H9 (cell line): ENCODE results near the gene CLMN. TPM values are rescaled to one million over a fixed set of nuclear protein-coding genes. Genes with fewer than 3 reads are reported as not detected.

Source experiments
- DNase-seq: peaks from one replicate; pipeline ENCODE4 v3.0.0-alpha.2; 2017
- H2AFZ ChIP-seq: one replicate; pipeline ENCODE4 v1.6.1; 2013; ENCODE audit warnings: mild to moderate bottlenecking, low read length, control low read depth, moderate library complexity
- H2AK5ac ChIP-seq: 2 replicates; pipeline ENCODE4 v1.6.1; 2013; ENCODE audit warnings: low read length, control low read depth, mixed read lengths; ENCODE audit not compliant: insufficient read length
- H2BK120ac ChIP-seq: one replicate; pipeline ENCODE4 v1.6.1; 2013; ENCODE audit warnings: low read depth, mild to moderate bottlenecking, low read length, control low read depth, inconsistent platforms; ENCODE audit not compliant: poor library complexity, severe bottlenecking
- H2BK12ac ChIP-seq: 2 replicates; pipeline ENCODE4 v1.6.1; 2013; ENCODE audit warnings: low read length, control low read depth, mixed read lengths, low read depth; ENCODE audit not compliant: insufficient read length
- H2BK15ac ChIP-seq: 2 replicates; pipeline ENCODE4 v1.6.1; 2013; ENCODE audit warnings: low read depth, low read length, control low read depth
- H2BK20ac ChIP-seq: one replicate; pipeline ENCODE4 v1.6.1; 2013; ENCODE audit warnings: low read depth, mild to moderate bottlenecking, low read length, control low read depth, inconsistent platforms; ENCODE audit not compliant: poor library complexity, severe bottlenecking
- H2BK5ac ChIP-seq: 2 replicates; pipeline ENCODE4 v1.6.1; 2013; ENCODE audit warnings: low read length, control low read depth, mixed read lengths; ENCODE audit not compliant: insufficient read length
- H3K14ac ChIP-seq: 2 replicates; pipeline ENCODE4 v1.6.1; 2013; ENCODE audit warnings: low read length, control low read depth; ENCODE audit not compliant: insufficient read depth
- H3K18ac ChIP-seq: 2 replicates; pipeline ENCODE4 v1.6.1; 2013; ENCODE audit warnings: low read depth, mild to moderate bottlenecking, mixed read lengths, low read length, control low read depth; ENCODE audit not compliant: insufficient read length
- H3K23ac ChIP-seq: 2 replicates; pipeline ENCODE4 v1.6.1; 2013; ENCODE audit warnings: low read length, control low read depth, mixed read lengths, low read depth; ENCODE audit not compliant: insufficient read length
- H3K23me2 ChIP-seq: 2 replicates; pipeline ENCODE4 v1.6.1; 2013; ENCODE audit warnings: low read depth, mild to moderate bottlenecking, mixed read lengths, low read length, control low read depth; ENCODE audit not compliant: insufficient read length, poor library complexity, severe bottlenecking
- H3K27ac ChIP-seq: 2 replicates; pipeline ENCODE4 v1.5.1; 2013; ENCODE audit warnings: low read length, control low read depth, mixed read lengths, low read depth; ENCODE audit not compliant: insufficient read length
- H3K27me3 ChIP-seq: 2 replicates; pipeline ENCODE4 v1.6.1; 2013; ENCODE audit warnings: low read length, control low read depth, inconsistent platforms; ENCODE audit not compliant: insufficient read depth
- H3K4ac ChIP-seq: 2 replicates; pipeline ENCODE4 v1.6.1; 2013; ENCODE audit warnings: low read depth, mild to moderate bottlenecking, control low read depth, inconsistent platforms, low read length, moderate library complexity
- H3K4me1 ChIP-seq: 2 replicates; pipeline ENCODE4 v1.6.1; 2013; ENCODE audit warnings: low read length, control low read depth, inconsistent platforms; ENCODE audit not compliant: insufficient read depth
- H3K4me2 ChIP-seq: 2 replicates; pipeline ENCODE4 v1.6.1; 2013; ENCODE audit warnings: low read length, control low read depth, mixed read lengths; ENCODE audit not compliant: insufficient read length, insufficient read depth
- H3K56ac ChIP-seq: 2 replicates; pipeline ENCODE4 v1.6.1; 2013; ENCODE audit warnings: low read depth, mild to moderate bottlenecking, mixed read lengths, low read length, control low read depth; ENCODE audit not compliant: insufficient read length
- H3K79me1 ChIP-seq: 2 replicates; pipeline ENCODE4 v1.6.1; 2013; ENCODE audit warnings: low read depth, mild to moderate bottlenecking, moderate library complexity, low read length, control low read depth, inconsistent platforms; ENCODE audit not compliant: insufficient read depth, poor library complexity, severe bottlenecking
- H3K79me2 ChIP-seq: 2 replicates; pipeline ENCODE4 v1.6.1; 2013; ENCODE audit warnings: low read length, control low read depth, inconsistent platforms; ENCODE audit not compliant: insufficient read depth
- H3K9ac ChIP-seq: 2 replicates; pipeline ENCODE4 v1.6.1; 2013; ENCODE audit warnings: low read length, control low read depth, mixed read lengths; ENCODE audit not compliant: insufficient read length; ENCODE audit errors: extremely low read depth
- H3K9me3 ChIP-seq: one replicate; pipeline ENCODE4 v1.6.1; 2013; ENCODE audit warnings: low read depth, low read length, inconsistent platforms; ENCODE audit not compliant: control insufficient read depth
- H3T11ph ChIP-seq: one replicate; pipeline ENCODE4 v1.6.1; 2013; ENCODE audit warnings: mild to moderate bottlenecking, low read length, control low read depth, inconsistent platforms
- H4K20me1 ChIP-seq: one replicate; pipeline ENCODE4 v1.6.1; 2013; ENCODE audit not compliant: control insufficient read depth, insufficient read length, insufficient read depth
- H4K5ac ChIP-seq: 2 replicates; pipeline ENCODE4 v1.6.1; 2013; ENCODE audit warnings: low read depth, mild to moderate bottlenecking, mixed read lengths, low read length, control low read depth; ENCODE audit not compliant: insufficient read length
- H4K8ac ChIP-seq: replicated peaks from 2 replicates; pipeline ENCODE4 v1.6.1; 2013; ENCODE audit warnings: low read length, control low read depth, mixed read lengths, low read depth; ENCODE audit not compliant: insufficient read length
- H4K91ac ChIP-seq: 2 replicates; pipeline ENCODE4 v1.6.1; 2013; ENCODE audit warnings: low read depth, mild to moderate bottlenecking, moderate library complexity, mixed read lengths, low read length, control low read depth; ENCODE audit not compliant: insufficient read length
- H3K27ac Mint-ChIP-seq, 3 experiments: 2 replicates in 2 of 3; 3 replicates in 1 of 3; pipeline ENCODE4 v1.8.0; 2020 to 2021; ENCODE audit warnings: mixed read lengths in 3 of 3, mild to moderate bottlenecking in 1 of 3, moderate library complexity in 1 of 3
- H3K27me3 Mint-ChIP-seq: 2 replicates; pipeline ENCODE4 v1.8.0; 2021; ENCODE audit warnings: low read depth, mild to moderate bottlenecking, moderate library complexity, mixed read lengths
- H3K36me3 Mint-ChIP-seq, 3 experiments: 2 replicates in 2 of 3; 3 replicates in 1 of 3; pipeline ENCODE4 v1.8.0; 2020 to 2021; ENCODE audit warnings: low read depth in 3 of 3, mixed read lengths in 3 of 3; ENCODE audit not compliant: insufficient read depth in 1 of 3
- H3K4me1 Mint-ChIP-seq, 2 experiments: 2 replicates each; pipeline ENCODE4 v1.8.0; 2020; ENCODE audit warnings: mixed read lengths in 2 of 2
- H3K4me3 Mint-ChIP-seq, 2 experiments: 2 replicates in 1 of 2; 3 replicates in 1 of 2; pipeline ENCODE4 v1.8.0; 2020 to 2021; ENCODE audit warnings: mild to moderate bottlenecking in 2 of 2, mixed read lengths in 2 of 2, moderate library complexity in 1 of 2
- H3K9me3 Mint-ChIP-seq, 2 experiments: 2 replicates in 1 of 2; 3 replicates in 1 of 2; pipeline ENCODE4 v1.8.0; 2020; ENCODE audit warnings: mild to moderate bottlenecking in 2 of 2, mixed read lengths in 2 of 2, moderate library complexity in 1 of 2
- WGBS: extraction: QIAGEN DNeasy Blood & Tissue Kit; methylation state at CpG from one replicate; pipeline ENCODE4 v1.1.7; 2013; ENCODE audit warnings: missing lambda C conversion rate, low lambda C conversion rate, mixed read lengths; ENCODE audit not compliant: insufficient read length; ENCODE audit errors: extremely low coverage; 5-methylcytosine and 5-hydroxymethylcytosine counted together
- total RNA-seq: library from RNA; stranded (reverse); gene quantifications from 2 replicates; pipeline ENCODE4 v1.2.1, GENCODE V29; 2021
- TF ChIP-seq, protein P1 (sequence below): fragments of 200-600 bp; sonication (generic); conservative IDR thresholded peaks from 3 replicates; pipeline ENCODE4 v1.8.0; 2021; ENCODE audit warnings: antibody characterized with exemption, mild to moderate bottlenecking

The CLMN gene
- total RNA-seq, 1 experiment from 2014 or later = 7.6 TPM

DNA sequence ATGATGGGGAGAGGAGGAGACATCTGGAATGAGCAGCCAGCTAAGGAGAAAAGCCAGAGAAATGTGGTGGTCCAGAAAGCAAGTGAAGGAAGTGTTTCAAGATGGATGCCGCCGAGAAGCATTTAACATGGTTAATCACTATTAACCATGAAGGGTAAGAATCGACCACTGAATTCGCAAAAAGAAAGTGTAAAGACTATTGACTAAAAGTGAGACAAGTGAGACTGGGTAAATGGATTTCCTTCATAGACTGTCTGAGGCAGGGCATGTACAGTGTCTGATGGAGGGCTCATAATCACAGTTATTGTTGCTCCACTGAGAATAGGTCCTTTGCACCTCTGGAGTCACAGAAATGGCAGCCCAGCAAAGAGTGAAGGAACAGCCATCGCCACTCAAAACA lies 25.3 kb upstream of the CLMN start:
- no peak overlapping the region for H2BK15ac ChIP-seq
- Mint-ChIP-seq H3K4me1 (peaks cover 5 to 12% of the 10 kb centered on the region in 2 experiments; a peak in 3 of 4 replicates), H3K4me3 (no peak overlapping the region), H3K27ac (no peak overlapping the region; a peak in 1 of 7 replicates), H3K27me3 (peaks cover 1% of the 10 kb centered on the region; the same call in 1 of the 2 replicates), H3K36me3 (no peaks in the 10 kb centered on the region), H3K9me3 (no peaks in the 10 kb centered on the region)
- no peaks in the 10 kb centered on the region for H3K27me3 ChIP-seq
- no peak overlapping the region for H3K27ac ChIP-seq
- H3K79me1 ChIP-seq = no peaks in the 10 kb centered on the region
- H4K20me1 ChIP-seq = no peaks in the 10 kb centered on the region
- H3K56ac ChIP-seq = no peak overlapping the region
- no peak overlapping the region for H3K4me2 ChIP-seq
- no peaks in the 10 kb centered on the region for H3K9me3 ChIP-seq
- H2AFZ ChIP-seq = no peak overlapping the region
- no peak overlapping the region for H3K9ac ChIP-seq
- no peak overlapping the region for H2BK5ac ChIP-seq
- no peak overlapping the region for H2BK12ac ChIP-seq
- TF ChIP-seq, protein P1, sequence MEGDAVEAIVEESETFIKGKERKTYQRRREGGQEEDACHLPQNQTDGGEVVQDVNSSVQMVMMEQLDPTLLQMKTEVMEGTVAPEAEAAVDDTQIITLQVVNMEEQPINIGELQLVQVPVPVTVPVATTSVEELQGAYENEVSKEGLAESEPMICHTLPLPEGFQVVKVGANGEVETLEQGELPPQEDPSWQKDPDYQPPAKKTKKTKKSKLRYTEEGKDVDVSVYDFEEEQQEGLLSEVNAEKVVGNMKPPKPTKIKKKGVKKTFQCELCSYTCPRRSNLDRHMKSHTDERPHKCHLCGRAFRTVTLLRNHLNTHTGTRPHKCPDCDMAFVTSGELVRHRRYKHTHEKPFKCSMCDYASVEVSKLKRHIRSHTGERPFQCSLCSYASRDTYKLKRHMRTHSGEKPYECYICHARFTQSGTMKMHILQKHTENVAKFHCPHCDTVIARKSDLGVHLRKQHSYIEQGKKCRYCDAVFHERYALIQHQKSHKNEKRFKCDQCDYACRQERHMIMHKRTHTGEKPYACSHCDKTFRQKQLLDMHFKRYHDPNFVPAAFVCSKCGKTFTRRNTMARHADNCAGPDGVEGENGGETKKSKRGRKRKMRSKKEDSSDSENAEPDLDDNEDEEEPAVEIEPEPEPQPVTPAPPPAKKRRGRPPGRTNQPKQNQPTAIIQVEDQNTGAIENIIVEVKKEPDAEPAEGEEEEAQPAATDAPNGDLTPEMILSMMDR = no peak
- H3K23me2 ChIP-seq = no peaks in the 10 kb centered on the region
- DNase-seq = no peak
- H2BK20ac ChIP-seq = no peak overlapping the region
- H3K23ac ChIP-seq = no peak overlapping the region
- no peak overlapping the region for H4K5ac ChIP-seq
- no peak overlapping the region for H4K8ac ChIP-seq
- H3K14ac ChIP-seq = no peak overlapping the region
- no CpG with 5 or more reads among the region's 5 CpGs for WGBS
- H3K18ac ChIP-seq = no peak overlapping the region
- H3T11ph ChIP-seq = no peak overlapping the region
- no peaks in the 10 kb centered on the region for H3K4me1 ChIP-seq
- H3K79me2 ChIP-seq = no peaks in the 10 kb centered on the region
- no peak overlapping the region for H3K4ac ChIP-seq
- no peak overlapping the region for H2AK5ac ChIP-seq
- H2BK120ac ChIP-seq = no peak overlapping the region
- H4K91ac ChIP-seq = no peak overlapping the region
